Measurements from ENCODE around the gene UBE2I.

GRCh38 chr16:1361685-1362360, 52.4 kb downstream of the UBE2I start:
- TF ChIP-seq, protein P1, sequence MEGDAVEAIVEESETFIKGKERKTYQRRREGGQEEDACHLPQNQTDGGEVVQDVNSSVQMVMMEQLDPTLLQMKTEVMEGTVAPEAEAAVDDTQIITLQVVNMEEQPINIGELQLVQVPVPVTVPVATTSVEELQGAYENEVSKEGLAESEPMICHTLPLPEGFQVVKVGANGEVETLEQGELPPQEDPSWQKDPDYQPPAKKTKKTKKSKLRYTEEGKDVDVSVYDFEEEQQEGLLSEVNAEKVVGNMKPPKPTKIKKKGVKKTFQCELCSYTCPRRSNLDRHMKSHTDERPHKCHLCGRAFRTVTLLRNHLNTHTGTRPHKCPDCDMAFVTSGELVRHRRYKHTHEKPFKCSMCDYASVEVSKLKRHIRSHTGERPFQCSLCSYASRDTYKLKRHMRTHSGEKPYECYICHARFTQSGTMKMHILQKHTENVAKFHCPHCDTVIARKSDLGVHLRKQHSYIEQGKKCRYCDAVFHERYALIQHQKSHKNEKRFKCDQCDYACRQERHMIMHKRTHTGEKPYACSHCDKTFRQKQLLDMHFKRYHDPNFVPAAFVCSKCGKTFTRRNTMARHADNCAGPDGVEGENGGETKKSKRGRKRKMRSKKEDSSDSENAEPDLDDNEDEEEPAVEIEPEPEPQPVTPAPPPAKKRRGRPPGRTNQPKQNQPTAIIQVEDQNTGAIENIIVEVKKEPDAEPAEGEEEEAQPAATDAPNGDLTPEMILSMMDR (IDR thresholded peaks at IDR 0.05), result no peak
- TF ChIP-seq POLR2A (IDR thresholded peaks at IDR 0.05), result no peak
